Gastrocnemius medialis (tissue), 4 donors: ENCODE data around the gene SEMA3C. TPM values are rescaled to one million over a fixed set of nuclear protein-coding genes. Genes with fewer than 3 reads are reported as not detected.

Source experiments
- ATAC-seq, 2 donors: fragments of 150-250 bp; one replicate each; pipeline ENCODE4 v1.9.1; 2016
- DNase-seq, 2 donors: peaks; one replicate each; pipeline ENCODE4 v3.0.0-alpha.2; 2019
- H3K27ac ChIP-seq, 4 donors: fragments of 200-600 bp; sonication (generic); 1 replicate in 1 of 4; 2 replicates in 3 of 4; pipeline ENCODE4 v1.5.1; 2016 to 2018; ENCODE audit warnings: mild to moderate bottlenecking in 2 of 4, moderate library complexity in 1 of 4
- H3K27me3 ChIP-seq, 3 donors: fragments of 200-600 bp; sonication (generic) in 2 of 3; 1 replicate in 1 of 3; 2 replicates in 2 of 3; pipeline versions ENCODE4 v1.5.1 to v1.6.0; 2016 to 2019; ENCODE audit warnings: mild to moderate bottlenecking in 1 of 3, moderate library complexity in 1 of 3
- H3K36me3 ChIP-seq, 2 donors: fragments of 200-600 bp; sonication (generic) in 1 of 2; one replicate each; pipeline ENCODE4 v1.5.1; 2017 to 2018
- H3K4me1 ChIP-seq, 2 donors: fragments of 200-600 bp; sonication (generic) in 1 of 2; one replicate each; pipeline ENCODE4 v1.5.1; 2016 to 2017; ENCODE audit warnings: mild to moderate bottlenecking in 2 of 2
- H3K4me3 ChIP-seq, 4 donors: fragments of 200-600 bp; sonication (generic) in 3 of 4; 1 replicate in 1 of 4; 2 replicates in 3 of 4; pipeline ENCODE4 v1.5.1; 2016 to 2019; ENCODE audit warnings: mild to moderate bottlenecking in 2 of 4
- H3K9me3 ChIP-seq, 3 donors: fragments of 200-600 bp; sonication (generic) in 2 of 3; 1 replicate in 1 of 3; 2 replicates in 2 of 3; pipeline ENCODE4 v1.5.1; 2016 to 2019
- POLR2A ChIP-seq, 2 donors: fragments of 450-650 bp; IDR thresholded peaks; one replicate each; pipeline ENCODE4 v1.6.1; 2017; ENCODE audit warnings: antibody characterized with exemption in 2 of 2, mild to moderate bottlenecking in 2 of 2, moderate library complexity in 2 of 2
- in situ Hi-C, 4 donors: fragments of 200-750 bp; cut with MboI; loops; one replicate each; pipeline versions ENCODE4 v1.15.0 to v1.8.0; 2017; ENCODE audit warnings: low sequenced_read_pairs in 4 of 4
- intact Hi-C: fragments of 100-400 bp; cut with DNase I; formaldehyde crosslinking; loops from one replicate; pipeline ENCODE4 v1.15.1; 2023; ENCODE audit warnings: low total_unique reads
- total RNA-seq, 4 donors: library from RNA; depleted of rRNA; stranded (reverse); fragments of >200 nt; gene quantifications; one replicate each; pipeline versions ENCODE4 v1.1.0 to v1.2.3, GENCODE V29; 2016
- TF ChIP-seq, protein P1 (sequence below), 5 experiments: fragments of 450-650 bp in 3 of 5; fragments of 200-600 bp in 2 of 5; sonication (generic) in 2 of 5; IDR thresholded peaks in 4 of 5; conservative IDR thresholded peaks in 1 of 5; 1 replicate in 4 of 5; 2 replicates in 1 of 5; pipeline ENCODE4 v1.5.1; 2016 to 2019; ENCODE audit warnings: antibody characterized with exemption in 5 of 5, mild to moderate bottlenecking in 3 of 5, moderate library complexity in 3 of 5

The SEMA3C gene
- total RNA-seq, 4 donors from 2014 or later, result 5.4 to 58.5 (median 30.3) TPM

DNA sequence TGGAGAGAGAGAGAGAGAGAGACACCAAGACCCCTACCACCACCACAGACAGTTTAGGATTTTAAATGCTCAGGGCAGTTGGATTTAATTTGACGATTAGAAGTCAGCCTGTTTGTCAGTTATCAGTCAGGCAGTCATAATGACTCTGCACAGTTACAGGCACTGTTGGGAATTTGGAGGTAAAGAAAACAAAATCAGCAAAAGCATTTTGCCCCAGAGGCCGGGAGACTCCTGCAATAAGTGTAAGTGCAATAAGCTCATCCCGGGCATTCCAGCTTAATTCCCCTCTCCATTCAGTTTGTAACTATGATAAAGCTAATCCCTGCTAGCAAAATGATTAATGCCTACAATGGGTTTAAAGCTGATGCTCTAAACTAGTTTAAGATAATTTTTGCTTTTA is 13.5 kb downstream of the SEMA3C start:
- Histone ChIP-seq H3K27me3 (no peaks in the 10 kb centered on the region), H3K36me3 (no peaks in the 10 kb centered on the region), H3K4me3 (no peak overlapping the region), H3K9me3 (no peaks in the 10 kb centered on the region), H3K27ac (peak overlapping the region in 1 of 4 donors; percentile 6), H3K4me1 (peaks cover 38 to 47% of the 10 kb centered on the region in 2 donors)
- intact Hi-C loops (no loop called here), in situ Hi-C loops (loop anchor here in 1 of 4 donors (25.0 kb wide), 1 partner anchor 557 kb away; no protein-coding TSS in a partner anchor)
- no peak for ATAC-seq
- TF ChIP-seq, protein P1, sequence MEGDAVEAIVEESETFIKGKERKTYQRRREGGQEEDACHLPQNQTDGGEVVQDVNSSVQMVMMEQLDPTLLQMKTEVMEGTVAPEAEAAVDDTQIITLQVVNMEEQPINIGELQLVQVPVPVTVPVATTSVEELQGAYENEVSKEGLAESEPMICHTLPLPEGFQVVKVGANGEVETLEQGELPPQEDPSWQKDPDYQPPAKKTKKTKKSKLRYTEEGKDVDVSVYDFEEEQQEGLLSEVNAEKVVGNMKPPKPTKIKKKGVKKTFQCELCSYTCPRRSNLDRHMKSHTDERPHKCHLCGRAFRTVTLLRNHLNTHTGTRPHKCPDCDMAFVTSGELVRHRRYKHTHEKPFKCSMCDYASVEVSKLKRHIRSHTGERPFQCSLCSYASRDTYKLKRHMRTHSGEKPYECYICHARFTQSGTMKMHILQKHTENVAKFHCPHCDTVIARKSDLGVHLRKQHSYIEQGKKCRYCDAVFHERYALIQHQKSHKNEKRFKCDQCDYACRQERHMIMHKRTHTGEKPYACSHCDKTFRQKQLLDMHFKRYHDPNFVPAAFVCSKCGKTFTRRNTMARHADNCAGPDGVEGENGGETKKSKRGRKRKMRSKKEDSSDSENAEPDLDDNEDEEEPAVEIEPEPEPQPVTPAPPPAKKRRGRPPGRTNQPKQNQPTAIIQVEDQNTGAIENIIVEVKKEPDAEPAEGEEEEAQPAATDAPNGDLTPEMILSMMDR (IDR thresholded peaks at IDR 0.05 in 4 of 5, conservative IDR thresholded peaks at IDR 0.05 in 1 of 5), result no peak
- no peak for TF ChIP-seq POLR2A (IDR thresholded peaks at IDR 0.05)
- no peak for DNase-seq

DNA sequence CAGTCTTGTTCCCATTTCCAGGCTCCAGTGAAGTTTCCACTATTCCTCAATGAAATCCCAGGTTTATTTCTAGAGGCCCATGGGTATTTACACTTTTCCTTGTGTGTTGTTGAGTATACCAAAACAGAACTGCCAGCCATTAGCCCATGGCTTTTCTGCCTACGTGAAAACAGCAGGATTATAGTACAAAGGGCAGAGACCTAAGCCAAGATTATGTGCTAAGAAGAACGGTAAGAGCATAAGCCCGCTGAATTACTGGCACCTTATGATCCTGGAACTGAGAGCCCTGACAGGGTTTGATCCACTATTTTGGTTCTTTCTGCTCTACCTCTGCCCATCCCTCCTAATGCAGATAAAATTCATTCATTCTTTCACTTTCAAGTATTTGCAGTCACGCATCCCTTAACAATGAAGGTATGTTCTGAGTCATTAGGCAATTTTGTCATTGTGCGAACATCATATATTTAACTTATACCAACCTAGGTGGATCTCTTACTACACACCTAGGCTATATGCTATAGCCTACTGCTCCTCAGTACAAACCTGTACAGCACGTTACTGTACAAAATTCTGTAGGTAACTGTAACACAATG is 16.0 kb downstream of the SEMA3C start:
- no peak overlapping the region for H3K4me3 ChIP-seq
- H3K27ac ChIP-seq, result no peak overlapping the region
- in situ Hi-C loops (loop anchor here in 1 of 4 donors (25.0 kb wide), 1 partner anchor 559 kb away; no protein-coding TSS in a partner anchor), intact Hi-C loops (no loop called here)
- no peak for TF ChIP-seq POLR2A (IDR thresholded peaks at IDR 0.05)
- TF ChIP-seq, protein P1 (IDR thresholded peaks at IDR 0.05 in 4 of 5, conservative IDR thresholded peaks at IDR 0.05 in 1 of 5), result no peak
- no peak for ATAC-seq
- peaks cover 21 to 28% of the 10 kb centered on the region in 2 donors for H3K4me1 ChIP-seq
- H3K36me3 ChIP-seq, result no peaks in the 10 kb centered on the region
- DNase-seq, result no peak
- H3K27me3 ChIP-seq, result no peaks in the 10 kb centered on the region
- no peaks in the 10 kb centered on the region for H3K9me3 ChIP-seq

DNA sequence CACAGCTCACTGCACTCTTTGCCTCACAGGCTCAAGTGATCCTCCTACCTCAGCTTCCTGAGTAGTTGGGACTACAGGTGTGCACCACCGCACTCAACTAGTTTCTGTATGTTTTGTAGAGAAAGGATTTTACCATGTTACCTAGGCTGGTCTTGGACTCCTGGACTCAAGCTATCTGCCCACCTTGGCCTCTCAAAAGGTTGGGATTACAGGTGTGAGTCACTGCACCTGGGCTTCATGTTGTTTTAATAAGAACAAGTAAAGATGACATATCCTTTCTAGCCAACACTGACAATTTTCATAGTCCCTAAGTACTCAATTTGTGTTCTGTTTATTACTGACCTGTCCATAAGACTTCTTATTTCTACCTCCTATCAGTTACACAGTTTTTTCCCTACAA is 16.8 kb downstream of the SEMA3C start:
- no peaks in the 10 kb centered on the region for H3K9me3 ChIP-seq
- H3K4me1 ChIP-seq, result peaks cover 20 to 21% of the 10 kb centered on the region in 2 donors
- H3K4me3 ChIP-seq, result no peak overlapping the region
- in situ Hi-C loops, result loop anchor here in 1 of 4 donors (25.0 kb wide), 1 partner anchor 560 kb away; no protein-coding TSS in a partner anchor
- ATAC-seq (no peak), DNase-seq (no peak)
- no peaks in the 10 kb centered on the region for H3K27me3 ChIP-seq
- intact Hi-C loops, result no loop called here
- TF ChIP-seq POLR2A (IDR thresholded peaks at IDR 0.05), result no peak
- TF ChIP-seq, protein P1 (IDR thresholded peaks at IDR 0.05 in 4 of 5, conservative IDR thresholded peaks at IDR 0.05 in 1 of 5), result no peak
- H3K36me3 ChIP-seq, result no peaks in the 10 kb centered on the region
- peak overlapping the region in 1 of 4 donors; percentile 29 for H3K27ac ChIP-seq

DNA sequence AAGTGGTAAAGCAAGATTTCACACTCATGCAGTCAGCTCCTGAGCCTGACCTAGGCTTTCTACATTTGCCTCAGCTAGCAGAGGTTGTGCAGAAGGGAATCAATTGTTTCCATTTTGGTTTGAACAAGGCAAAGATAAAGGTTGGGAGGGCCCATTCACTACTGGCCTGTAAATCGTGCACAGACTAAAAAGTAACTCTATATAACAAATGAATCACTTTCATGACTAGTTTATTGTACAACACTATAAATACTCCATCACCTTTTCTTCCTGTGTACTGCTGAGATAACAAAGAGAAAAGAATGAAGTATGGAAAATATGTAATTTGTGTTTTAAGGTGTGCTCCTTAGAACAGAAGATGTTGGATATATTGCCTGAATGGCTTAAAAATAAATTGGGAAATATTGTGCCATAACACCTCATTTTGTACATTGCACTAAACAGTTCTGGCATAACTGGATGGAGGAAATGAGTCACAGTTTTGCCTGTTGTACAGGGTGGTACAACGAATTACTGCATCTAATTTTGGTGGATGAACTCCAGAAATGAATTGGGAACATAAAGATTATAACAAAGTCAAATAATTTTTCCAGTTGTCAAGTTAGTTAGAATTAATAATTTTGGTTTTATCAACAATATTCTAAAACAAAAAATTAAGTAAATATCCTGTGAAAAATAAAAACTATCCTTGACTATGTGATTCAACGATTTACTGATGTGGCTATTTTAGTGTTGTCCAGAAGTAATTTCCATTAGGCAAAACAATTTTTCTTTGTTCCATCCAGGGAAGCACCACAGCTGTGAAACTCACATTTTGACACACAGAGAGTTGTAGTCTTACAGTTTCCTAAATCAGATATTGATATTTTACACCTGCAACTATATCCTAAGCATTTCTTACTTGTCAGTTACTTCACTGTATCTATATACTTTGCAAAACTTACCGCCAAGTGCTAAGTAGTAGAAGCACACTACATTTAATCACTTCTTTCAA is 18.0 kb downstream of the SEMA3C start:
- ATAC-seq (peak in 1 of 2 donors; percentile 64), DNase-seq (no peak)
- Histone ChIP-seq H3K27me3 (no peaks in the 10 kb centered on the region), H3K4me3 (no peak overlapping the region), H3K4me1 (peaks cover 9 to 15% of the 10 kb centered on the region in 2 donors), H3K36me3 (no peaks in the 10 kb centered on the region), H3K27ac (peak overlapping the region; percentile 12 to 29 (median 24)), H3K9me3 (no peaks in the 10 kb centered on the region)
- intact Hi-C loops (no loop called here), in situ Hi-C loops (loop anchor here in 1 of 4 donors (25.0 kb wide), 1 partner anchor 561 kb away; no protein-coding TSS in a partner anchor)
- no peak for TF ChIP-seq POLR2A (IDR thresholded peaks at IDR 0.05)
- TF ChIP-seq, protein P1 (IDR thresholded peaks at IDR 0.05 in 4 of 5, conservative IDR thresholded peaks at IDR 0.05 in 1 of 5), result no peak
